ENCODE data around the gene FGD4. TPM values are rescaled to one million over a fixed set of nuclear protein-coding genes. Genes with fewer than 3 reads are reported as not detected.

FGD4 gene
- total RNA-seq, 1 donor from 2014 or later = 1.8 TPM

DNA sequence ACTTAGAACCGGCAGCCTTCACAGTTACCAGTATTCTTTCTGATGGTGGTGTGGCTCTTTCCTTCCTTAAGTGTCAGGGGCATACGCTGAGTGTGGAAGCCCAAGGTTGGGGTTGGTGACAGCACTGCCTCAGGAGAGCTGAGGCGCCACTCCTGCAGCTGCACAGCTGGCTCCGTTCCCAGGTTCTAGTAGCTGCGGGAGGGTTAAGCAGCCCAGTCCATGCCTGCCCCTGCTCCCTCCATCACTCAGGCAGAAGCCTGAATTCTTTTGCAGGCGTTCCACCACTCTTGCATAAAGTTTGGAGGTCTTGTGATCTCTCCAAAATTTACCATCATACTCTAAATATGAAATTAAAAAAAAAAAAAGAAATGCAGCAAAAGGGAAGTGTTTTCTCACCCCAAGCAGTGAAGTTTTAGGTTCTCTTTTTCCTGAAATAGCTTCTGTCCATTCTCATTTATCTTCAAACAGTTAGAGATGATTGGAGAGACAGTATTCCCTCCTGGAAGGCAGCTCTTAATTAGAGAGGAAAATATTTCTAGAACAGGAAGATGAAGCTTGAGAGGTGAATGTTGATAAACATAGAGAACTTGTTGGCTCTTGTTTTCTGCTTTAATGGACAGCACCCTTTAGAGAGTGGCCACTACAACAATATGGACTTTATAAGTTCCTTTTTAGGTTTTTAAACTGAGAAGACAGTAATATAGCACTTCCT is 136.1 kb downstream of the FGD4 start:
- ChIA-PET CTCF (no interaction called here), POLR2A (interaction anchor here (0.6 to 1.0 kb wide), 2 partner anchors 13 to 476 kb away, joined by 4 to 7 read pairs; no protein-coding TSS in a partner anchor)
- peak overlapping the region; percentile 84 for H3K4me3 Mint-ChIP-seq
- intact Hi-C loops (cut with micrococcal nuclease) = no loop called here
- TF ChIP-seq CTCF (IDR thresholded peaks at IDR 0.05) = no peak
- H3K36me3 Mint-ChIP-seq (ENCODE audit: low read depth) = no peaks in the 10 kb centered on the region
- H3K27ac Mint-ChIP-seq = peak overlapping the region; percentile 61
- DNase-seq (peak; percentile 18), ATAC-seq (ENCODE audit: low read depth) (peak; percentile 56)
- H3K9me3 Mint-ChIP-seq = no peaks in the 10 kb centered on the region
- peaks cover 42% of the 10 kb centered on the region for H3K4me1 Mint-ChIP-seq
- no peaks in the 10 kb centered on the region for H3K27me3 Mint-ChIP-seq

DNA sequence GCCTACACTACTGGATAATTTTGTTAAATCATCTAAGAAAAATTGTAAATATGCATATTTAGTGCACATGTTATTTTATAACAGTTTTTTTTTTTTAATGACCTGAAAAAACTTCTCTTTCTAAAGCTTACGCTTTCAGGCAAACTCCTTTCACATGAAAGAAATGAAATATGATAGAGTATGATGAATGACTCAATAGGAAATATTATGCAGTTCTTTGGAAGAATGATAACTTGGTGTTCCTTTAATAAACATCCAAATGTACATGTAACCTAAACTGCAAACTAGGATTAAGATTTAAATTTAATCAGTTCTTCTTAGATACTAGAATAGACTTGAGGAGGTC is 136.6 kb downstream of the FGD4 start:
- Mint-ChIP-seq H3K9me3 (no peaks in the 10 kb centered on the region), H3K27ac (no peak overlapping the region), H3K27me3 (no peaks in the 10 kb centered on the region), H3K4me3 (no peak overlapping the region), H3K36me3 (ENCODE audit: low read depth) (no peaks in the 10 kb centered on the region), H3K4me1 (peaks cover 42% of the 10 kb centered on the region)
- DNase-seq = no peak
- intact Hi-C loops (cut with micrococcal nuclease) = no loop called here
- ChIA-PET CTCF (no interaction called here), POLR2A (interaction anchor here (0.6 to 1.0 kb wide), 2 partner anchors 13 to 476 kb away, joined by 4 to 7 read pairs; no protein-coding TSS in a partner anchor)
- no peak for TF ChIP-seq CTCF (IDR thresholded peaks at IDR 0.05)
- ATAC-seq (ENCODE audit: low read depth) = no peak

- TF ChIP-seq CTCF (IDR thresholded peaks at IDR 0.05) = no peak
- Mint-ChIP-seq H3K27me3 (no peaks in the 10 kb centered on the region), H3K4me3 (no peak overlapping the region), H3K9me3 (no peaks in the 10 kb centered on the region), H3K36me3 (ENCODE audit: low read depth) (no peaks in the 10 kb centered on the region), H3K27ac (no peak overlapping the region), H3K4me1 (peaks cover 30% of the 10 kb centered on the region)
- ATAC-seq (ENCODE audit: low read depth) (no peak), DNase-seq (no peak)
- CTCF ChIA-PET = no interaction called here
- intact Hi-C loops (cut with micrococcal nuclease) = loop anchor here (10.0 kb wide), 1 partner anchor 887 kb away; the partner anchor contains the start of gene ETFBKMT
- POLR2A ChIA-PET = no interaction called here
These were observed 142.5 kb downstream of the FGD4 start for GRCh38 chr12:32541754-32542374.

GRCh38 chr12:32542428-32543229 is 143.3 kb downstream of the FGD4 start:
- Mint-ChIP-seq H3K4me3 (no peak overlapping the region), H3K9me3 (no peaks in the 10 kb centered on the region), H3K27me3 (no peaks in the 10 kb centered on the region), H3K4me1 (peaks cover 23% of the 10 kb centered on the region), H3K27ac (no peak overlapping the region), H3K36me3 (ENCODE audit: low read depth) (no peaks in the 10 kb centered on the region)
- TF ChIP-seq CTCF (IDR thresholded peaks at IDR 0.05) = no peak
- ChIA-PET CTCF (no interaction called here), POLR2A (no interaction called here)
- intact Hi-C loops (cut with micrococcal nuclease) = loop anchor here (10.0 kb wide), 1 partner anchor 888 kb away; the partner anchor contains the start of gene ETFBKMT
- ATAC-seq (ENCODE audit: low read depth) (no peak), DNase-seq (no peak)

Data from activated B cell treated with CpG ODN at 0.5 μM for 24 hours (primary cell).